ENCODE measurements around the gene HMGN5. TPM values are rescaled to one million over a fixed set of nuclear protein-coding genes. Genes with fewer than 3 reads are reported as not detected.
A peak's percentile ranks its signal among the peaks of the same experiment; 100 is the strongest.

The HMGN5 gene
- total RNA-seq, 1 experiment from 2014 or later = 21.7 TPM

DNA sequence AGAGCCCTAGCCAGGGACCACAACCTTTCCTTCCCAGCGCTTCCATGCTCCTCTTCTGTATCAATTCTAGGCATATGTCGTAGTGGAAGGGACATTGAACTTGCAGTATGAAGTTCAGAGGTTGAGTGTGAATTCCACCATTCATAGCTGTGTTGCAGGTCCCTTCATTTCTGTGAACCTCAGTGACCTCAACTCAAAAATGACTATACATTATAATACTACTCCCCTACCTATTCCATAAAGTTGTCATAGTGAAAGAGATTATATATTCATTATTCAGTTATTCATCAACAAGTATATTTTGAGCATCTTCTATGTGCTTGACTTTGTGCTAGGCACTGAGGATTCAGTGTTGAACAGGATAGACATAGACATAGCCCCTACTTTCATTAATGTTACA is 28.2 kb upstream of the HMGN5 start:
- ATAC-seq (no peak), DNase-seq (ENCODE audit: low spot score) (no peak)
- 0 out of 2 replicates have a peak overlapping the region, but pooled peaks have one; percentile 36 for H3K27ac Mint-ChIP-seq
- CTCF ChIA-PET = no interaction called here
- no peak for TF ChIP-seq AFF4 (CRISPR knock-in tag; IDR thresholded peaks at IDR 0.05; ENCODE audit: borderline replicate concordance)
- no peak for TF ChIP-seq ZNF396 (CRISPR knock-in tag; IDR thresholded peaks at IDR 0.05; ENCODE audit: borderline replicate concordance)
- TF ChIP-seq RELA (CRISPR knock-in tag; IDR thresholded peaks at IDR 0.05; ENCODE audit: borderline replicate concordance) = no peak
- TF ChIP-seq, protein P1, sequence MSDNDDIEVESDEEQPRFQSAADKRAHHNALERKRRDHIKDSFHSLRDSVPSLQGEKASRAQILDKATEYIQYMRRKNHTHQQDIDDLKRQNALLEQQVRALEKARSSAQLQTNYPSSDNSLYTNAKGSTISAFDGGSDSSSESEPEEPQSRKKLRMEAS (CRISPR knock-in tag; IDR thresholded peaks at IDR 0.05) = no peak
- TF ChIP-seq, protein P2, sequence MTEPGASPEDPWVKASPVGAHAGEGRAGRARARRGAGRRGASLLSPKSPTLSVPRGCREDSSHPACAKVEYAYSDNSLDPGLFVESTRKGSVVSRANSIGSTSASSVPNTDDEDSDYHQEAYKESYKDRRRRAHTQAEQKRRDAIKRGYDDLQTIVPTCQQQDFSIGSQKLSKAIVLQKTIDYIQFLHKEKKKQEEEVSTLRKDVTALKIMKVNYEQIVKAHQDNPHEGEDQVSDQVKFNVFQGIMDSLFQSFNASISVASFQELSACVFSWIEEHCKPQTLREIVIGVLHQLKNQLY (CRISPR knock-in tag; IDR thresholded peaks at IDR 0.05) = no peak
- no peak for TF ChIP-seq GTF2I (CRISPR knock-in tag; conservative IDR thresholded peaks at IDR 0.05)
- TF ChIP-seq KAT7 (CRISPR knock-in tag; IDR thresholded peaks at IDR 0.05; ENCODE audit: borderline replicate concordance) = no peak
- TF ChIP-seq, protein P3, sequence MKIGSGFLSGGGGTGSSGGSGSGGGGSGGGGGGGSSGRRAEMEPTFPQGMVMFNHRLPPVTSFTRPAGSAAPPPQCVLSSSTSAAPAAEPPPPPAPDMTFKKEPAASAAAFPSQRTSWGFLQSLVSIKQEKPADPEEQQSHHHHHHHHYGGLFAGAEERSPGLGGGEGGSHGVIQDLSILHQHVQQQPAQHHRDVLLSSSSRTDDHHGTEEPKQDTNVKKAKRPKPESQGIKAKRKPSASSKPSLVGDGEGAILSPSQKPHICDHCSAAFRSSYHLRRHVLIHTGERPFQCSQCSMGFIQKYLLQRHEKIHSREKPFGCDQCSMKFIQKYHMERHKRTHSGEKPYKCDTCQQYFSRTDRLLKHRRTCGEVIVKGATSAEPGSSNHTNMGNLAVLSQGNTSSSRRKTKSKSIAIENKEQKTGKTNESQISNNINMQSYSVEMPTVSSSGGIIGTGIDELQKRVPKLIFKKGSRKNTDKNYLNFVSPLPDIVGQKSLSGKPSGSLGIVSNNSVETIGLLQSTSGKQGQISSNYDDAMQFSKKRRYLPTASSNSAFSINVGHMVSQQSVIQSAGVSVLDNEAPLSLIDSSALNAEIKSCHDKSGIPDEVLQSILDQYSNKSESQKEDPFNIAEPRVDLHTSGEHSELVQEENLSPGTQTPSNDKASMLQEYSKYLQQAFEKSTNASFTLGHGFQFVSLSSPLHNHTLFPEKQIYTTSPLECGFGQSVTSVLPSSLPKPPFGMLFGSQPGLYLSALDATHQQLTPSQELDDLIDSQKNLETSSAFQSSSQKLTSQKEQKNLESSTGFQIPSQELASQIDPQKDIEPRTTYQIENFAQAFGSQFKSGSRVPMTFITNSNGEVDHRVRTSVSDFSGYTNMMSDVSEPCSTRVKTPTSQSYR (CRISPR knock-in tag; IDR thresholded peaks at IDR 0.05) = no peak
- TF ChIP-seq, protein P4, sequence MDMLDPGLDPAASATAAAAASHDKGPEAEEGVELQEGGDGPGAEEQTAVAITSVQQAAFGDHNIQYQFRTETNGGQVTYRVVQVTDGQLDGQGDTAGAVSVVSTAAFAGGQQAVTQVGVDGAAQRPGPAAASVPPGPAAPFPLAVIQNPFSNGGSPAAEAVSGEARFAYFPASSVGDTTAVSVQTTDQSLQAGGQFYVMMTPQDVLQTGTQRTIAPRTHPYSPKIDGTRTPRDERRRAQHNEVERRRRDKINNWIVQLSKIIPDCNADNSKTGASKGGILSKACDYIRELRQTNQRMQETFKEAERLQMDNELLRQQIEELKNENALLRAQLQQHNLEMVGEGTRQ (CRISPR knock-in tag; IDR thresholded peaks at IDR 0.05) = no peak
- no peaks in the 10 kb centered on the region for H3K36me3 Mint-ChIP-seq
- H3K4me3 Mint-ChIP-seq = no peak overlapping the region
- no peaks in the 10 kb centered on the region for H3K27me3 Mint-ChIP-seq (ENCODE audit: low read depth)
- H3K9me3 Mint-ChIP-seq = no peaks in the 10 kb centered on the region; the same call in 1 of the 2 replicates
- peaks cover 36% of the 10 kb centered on the region for H3K4me1 Mint-ChIP-seq
- POLR2A ChIA-PET = no interaction called here

- TF ChIP-seq TP53 (CRISPR knock-in tag; IDR thresholded peaks at IDR 0.05) (no peak), CREB1 (CRISPR knock-in tag; IDR thresholded peaks at IDR 0.05) (no peak), E2F5 (CRISPR knock-in tag; IDR thresholded peaks at IDR 0.05) (no peak), RELA (CRISPR knock-in tag; IDR thresholded peaks at IDR 0.05; ENCODE audit: borderline replicate concordance) (no peak), ZMAT4 (CRISPR knock-in tag; IDR thresholded peaks at IDR 0.05) (no peak), TCF7 (CRISPR knock-in tag; IDR thresholded peaks at IDR 0.05; ENCODE audit: low read depth) (no peak), MYBL2 (CRISPR knock-in tag; IDR thresholded peaks at IDR 0.05) (no peak), SMAD4 (CRISPR knock-in tag; IDR thresholded peaks at IDR 0.05) (no peak), EMX1 (CRISPR knock-in tag; IDR thresholded peaks at IDR 0.05) (no peak), ZBTB21 (CRISPR knock-in tag; IDR thresholded peaks at IDR 0.05; ENCODE audit: borderline replicate concordance) (no peak), FOXJ3 (CRISPR knock-in tag; IDR thresholded peaks at IDR 0.05; ENCODE audit: borderline replicate concordance) (no peak), PRRX2 (CRISPR knock-in tag; IDR thresholded peaks at IDR 0.05) (no peak), NFYB (CRISPR knock-in tag; conservative IDR thresholded peaks at IDR 0.05; ENCODE audit: low read depth) (no peak)
- TF ChIP-seq, protein P5, sequence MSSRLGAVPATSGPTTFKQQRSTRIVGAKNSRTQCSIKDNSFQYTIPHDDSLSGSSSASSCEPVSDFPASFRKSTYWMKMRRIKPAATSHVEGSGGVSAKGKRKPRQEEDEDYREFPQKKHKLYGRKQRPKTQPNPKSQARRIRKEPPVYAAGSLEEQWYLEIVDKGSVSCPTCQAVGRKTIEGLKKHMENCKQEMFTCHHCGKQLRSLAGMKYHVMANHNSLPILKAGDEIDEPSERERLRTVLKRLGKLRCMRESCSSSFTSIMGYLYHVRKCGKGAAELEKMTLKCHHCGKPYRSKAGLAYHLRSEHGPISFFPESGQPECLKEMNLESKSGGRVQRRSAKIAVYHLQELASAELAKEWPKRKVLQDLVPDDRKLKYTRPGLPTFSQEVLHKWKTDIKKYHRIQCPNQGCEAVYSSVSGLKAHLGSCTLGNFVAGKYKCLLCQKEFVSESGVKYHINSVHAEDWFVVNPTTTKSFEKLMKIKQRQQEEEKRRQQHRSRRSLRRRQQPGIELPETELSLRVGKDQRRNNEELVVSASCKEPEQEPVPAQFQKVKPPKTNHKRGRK (CRISPR knock-in tag; IDR thresholded peaks at IDR 0.05; ENCODE audit: borderline replicate concordance) = no peak
- POLR2A ChIA-PET = no interaction called here
- H3K4me3 Mint-ChIP-seq = no peak overlapping the region
- peaks cover 37% of the 10 kb centered on the region for H3K4me1 Mint-ChIP-seq
- no peaks in the 10 kb centered on the region for H3K36me3 Mint-ChIP-seq
- DNase-seq (ENCODE audit: low spot score) = no peak
- no peaks in the 10 kb centered on the region for H3K27me3 Mint-ChIP-seq (ENCODE audit: low read depth)
- no peak overlapping the region for H3K27ac Mint-ChIP-seq
- ATAC-seq = no peak
- no peaks in the 10 kb centered on the region; the same call in 1 of the 2 replicates for H3K9me3 Mint-ChIP-seq
- CTCF ChIA-PET = no interaction called here
Measured at GRCh38 chrX:81229229-81229628, 27.5 kb upstream of the HMGN5 start.

Data from WTC11 (cell line).